Mesenchymal stem cell (in vitro differentiated cells and primary cell): ENCODE data around the gene UTP18.
"Not testable (repeated sequence)": the region's sequence is repeated elsewhere in the genome, so short reads cannot be mapped to it uniquely, and the experiment has no call there.

ENCODE experiments used
- DNase-seq: peaks from one replicate; pipeline ENCODE4 v3.0.0-alpha.2; 2013
- H2AFZ ChIP-seq: one replicate; pipeline ENCODE4 v1.6.1; 2013; ENCODE audit warnings: low read depth, mild to moderate bottlenecking, control low read depth, inconsistent platforms, low read length, moderate library complexity
- H2AK5ac ChIP-seq: 2 replicates; pipeline ENCODE4 v1.6.1; 2013; ENCODE audit warnings: low read length, moderate library complexity, mild to moderate bottlenecking, inconsistent platforms; ENCODE audit not compliant: severe bottlenecking
- H2BK120ac ChIP-seq: one replicate; pipeline ENCODE4 v1.6.1; 2013; ENCODE audit warnings: low read depth, mild to moderate bottlenecking, inconsistent platforms, low read length, moderate library complexity
- H2BK12ac ChIP-seq, 2 experiments: one replicate each; pipeline ENCODE4 v1.6.1; 2013; ENCODE audit warnings: inconsistent platforms in 2 of 2, low read length in 2 of 2, mild to moderate bottlenecking in 2 of 2, moderate library complexity in 2 of 2, control low read depth in 1 of 2
- H2BK15ac ChIP-seq: one replicate; pipeline ENCODE4 v1.6.1; 2013; ENCODE audit warnings: mild to moderate bottlenecking, low read depth, inconsistent platforms; ENCODE audit not compliant: poor library complexity, severe bottlenecking
- H2BK5ac ChIP-seq: 2 replicates; pipeline ENCODE4 v1.6.1; 2013; ENCODE audit warnings: low read depth, mild to moderate bottlenecking, low read length, control low read depth, inconsistent platforms; ENCODE audit not compliant: poor library complexity, severe bottlenecking
- H3K14ac ChIP-seq, 2 experiments: one replicate each; pipeline ENCODE4 v1.6.1; 2013; ENCODE audit warnings: inconsistent platforms in 2 of 2, low read length in 2 of 2, control low read depth in 1 of 2, mild to moderate bottlenecking in 1 of 2, moderate library complexity in 1 of 2
- H3K18ac ChIP-seq, 2 experiments: one replicate each; pipeline ENCODE4 v1.6.1; 2013; ENCODE audit warnings: inconsistent platforms in 2 of 2, low read length in 2 of 2, control low read depth in 1 of 2, low read depth in 1 of 2, mild to moderate bottlenecking in 1 of 2
- H3K23ac ChIP-seq, 2 experiments: one replicate each; pipeline ENCODE4 v1.6.1; 2013; ENCODE audit warnings: inconsistent platforms in 2 of 2, low read length in 2 of 2, mild to moderate bottlenecking in 2 of 2, moderate library complexity in 2 of 2, control low read depth in 1 of 2
- H3K27ac ChIP-seq: 2 replicates; pipeline ENCODE4 v1.5.1; 2013; ENCODE audit warnings: mild to moderate bottlenecking, moderate library complexity, low read length, control low read depth, inconsistent platforms; ENCODE audit not compliant: poor library complexity, severe bottlenecking
- H3K27me3 ChIP-seq, 2 experiments: 2 replicates each; pipeline versions ENCODE4 v1.6.1 to v1.7.0; 2013; ENCODE audit warnings: low read length in 2 of 2, mild to moderate bottlenecking in 2 of 2, moderate library complexity in 2 of 2, control low read depth in 1 of 2, inconsistent platforms in 1 of 2; ENCODE audit not compliant: control insufficient read depth in 1 of 2, insufficient read depth in 1 of 2
- H3K36me3 ChIP-seq, 2 experiments: 2 replicates each; pipeline versions ENCODE4 v1.6.1 to v1.7.0; 2013; ENCODE audit warnings: low read length in 2 of 2, control low read depth in 1 of 2, inconsistent platforms in 1 of 2, low read depth in 1 of 2, mild to moderate bottlenecking in 1 of 2; ENCODE audit not compliant: insufficient read depth in 2 of 2, control insufficient read depth in 1 of 2
- H3K4ac ChIP-seq, 2 experiments: one replicate each; pipeline ENCODE4 v1.6.1; 2013; ENCODE audit warnings: inconsistent platforms in 2 of 2, low read length in 2 of 2, mild to moderate bottlenecking in 2 of 2, moderate library complexity in 2 of 2, control low read depth in 1 of 2, low read depth in 1 of 2
- H3K4me1 ChIP-seq: 2 replicates; pipeline ENCODE4 v1.6.1; 2013; ENCODE audit warnings: low read depth, low read length, control low read depth; ENCODE audit not compliant: control insufficient read depth, insufficient read depth
- H3K4me2 ChIP-seq: 2 replicates; pipeline ENCODE4 v1.6.1; 2013; ENCODE audit warnings: low read length, mild to moderate bottlenecking, inconsistent platforms; ENCODE audit not compliant: poor library complexity, severe bottlenecking
- H3K4me3 ChIP-seq, 2 experiments: 2 replicates each; pipeline versions ENCODE4 v1.5.1 to v1.7.0; 2013; ENCODE audit warnings: low read length in 2 of 2, mild to moderate bottlenecking in 2 of 2, control low read depth in 1 of 2, low read depth in 1 of 2; ENCODE audit not compliant: insufficient read depth in 1 of 2
- H3K79me1 ChIP-seq: replicated peaks from 2 replicates; pipeline ENCODE4 v1.6.1; 2013; ENCODE audit warnings: mild to moderate bottlenecking, control low read depth, low read length, inconsistent platforms; ENCODE audit not compliant: poor library complexity, severe bottlenecking
- H3K9ac ChIP-seq: 2 replicates; pipeline ENCODE4 v1.7.0; 2013; ENCODE audit warnings: mild to moderate bottlenecking, low read length, moderate library complexity
- H3K9me3 ChIP-seq: 2 replicates; pipeline ENCODE4 v1.7.0; 2013; ENCODE audit warnings: mild to moderate bottlenecking, low read length; ENCODE audit not compliant: control insufficient read depth
- H4K8ac ChIP-seq: one replicate; pipeline ENCODE4 v1.6.1; 2013; ENCODE audit warnings: inconsistent platforms, mild to moderate bottlenecking, low read length, moderate library complexity
- H4K91ac ChIP-seq: one replicate; pipeline ENCODE4 v1.6.1; 2013; ENCODE audit warnings: mild to moderate bottlenecking, low read length, inconsistent platforms
- WGBS: methylation state at CpG from one replicate; pipeline ENCODE4 v1.1.7; 2013; ENCODE audit warnings: mixed read lengths; 5-methylcytosine and 5-hydroxymethylcytosine counted together

UTP18 gene

GRCh38 chr17:51305182-51305581 is 44.8 kb downstream of the UTP18 start:
- Histone ChIP-seq H3K4me3 (no peak overlapping the region), H3K4ac (no peak overlapping the region), H2BK5ac (no peak overlapping the region), H2BK12ac (no peak overlapping the region), H3K14ac (no peak overlapping the region), H2BK15ac (no peak overlapping the region), H2AFZ (no peak overlapping the region), H3K27me3 (no peaks in the 10 kb centered on the region), H3K4me1 (no peaks in the 10 kb centered on the region), H4K8ac (no peak overlapping the region), H3K9me3 (no peaks in the 10 kb centered on the region), H4K91ac (no peak overlapping the region), H3K36me3 (peaks cover 0 to 1% of the 10 kb centered on the region in 2 experiments), H3K79me1 (no peaks in the 10 kb centered on the region), H3K9ac (no peak overlapping the region), H3K4me2 (no peak overlapping the region), H3K27ac (no peak overlapping the region), H2AK5ac (no peak overlapping the region), H3K18ac (no peak overlapping the region), H3K23ac (no peak overlapping the region), H2BK120ac (no peak overlapping the region)
- DNase-seq: no peak
- WGBS: 96% methylated on average over 9 of the region's 9 CpGs

- not testable (repeated sequence) for H3K18ac ChIP-seq, H2AK5ac ChIP-seq, H3K9me3 ChIP-seq, H3K4ac ChIP-seq, H3K27me3 ChIP-seq, H2BK15ac ChIP-seq, H3K79me1 ChIP-seq, H3K4me2 ChIP-seq, H2BK12ac ChIP-seq, H2BK120ac ChIP-seq, H3K23ac ChIP-seq, H2BK5ac ChIP-seq, H3K4me1 ChIP-seq, H4K91ac ChIP-seq, H3K9ac ChIP-seq, H3K14ac ChIP-seq, H3K36me3 ChIP-seq, H4K8ac ChIP-seq, H3K27ac ChIP-seq, DNase-seq, H3K4me3 ChIP-seq, H2AFZ ChIP-seq
- WGBS: no CpG with 5 or more reads among the region's 1 CpG
Measured at GRCh38 chr17:51312003-51312402, 51.7 kb downstream of the UTP18 start.

GRCh38 chr17:51319186-51319585 is 58.8 kb downstream of the UTP18 start:
- 87% methylated on average over 1 of the region's 1 CpG for WGBS
- no peak overlapping the region for H2BK12ac ChIP-seq

GRCh38 chr17:51322390-51323029 is 62.2 kb downstream of the UTP18 start:
- H2BK5ac ChIP-seq: no peak overlapping the region
- no peak for DNase-seq
- H3K4me1 ChIP-seq: no peaks in the 10 kb centered on the region
- no peak overlapping the region for H2BK120ac ChIP-seq
- no peak overlapping the region for H3K9ac ChIP-seq
- H3K23ac ChIP-seq: no peak overlapping the region
- no peak overlapping the region for H3K4ac ChIP-seq
- no peak overlapping the region for H2BK15ac ChIP-seq
- H4K91ac ChIP-seq: no peak overlapping the region
- WGBS: 33% methylated on average over 2 of the region's 3 CpGs
- H3K79me1 ChIP-seq: no peaks in the 10 kb centered on the region
- H3K4me2 ChIP-seq: no peak overlapping the region
- H4K8ac ChIP-seq: no peak overlapping the region
- peaks cover 6% of the 10 kb centered on the region for H3K9me3 ChIP-seq
- no peaks in the 10 kb centered on the region for H3K27me3 ChIP-seq
- no peak overlapping the region for H2AFZ ChIP-seq
- H3K36me3 ChIP-seq: no peaks in the 10 kb centered on the region
- H3K14ac ChIP-seq: no peak overlapping the region
- no peak overlapping the region for H2AK5ac ChIP-seq
- H3K27ac ChIP-seq: no peak overlapping the region
- H3K4me3 ChIP-seq: no peak overlapping the region
- H2BK12ac ChIP-seq: no peak overlapping the region
- H3K18ac ChIP-seq: no peak overlapping the region

More at GRCh38 chr17:51319186-51319585, 58.8 kb downstream of the UTP18 start:
- Histone ChIP-seq H2AFZ (no peak overlapping the region), H3K4me1 (no peaks in the 10 kb centered on the region), H3K9me3 (peaks cover 10% of the 10 kb centered on the region), H2AK5ac (no peak overlapping the region), H3K27me3 (no peaks in the 10 kb centered on the region), H2BK15ac (no peak overlapping the region), H3K4me2 (no peak overlapping the region), H3K4ac (no peak overlapping the region), H3K18ac (no peak overlapping the region), H3K14ac (no peak overlapping the region), H4K91ac (no peak overlapping the region), H3K27ac (no peak overlapping the region), H3K36me3 (no peaks in the 10 kb centered on the region), H2BK120ac (no peak overlapping the region), H2BK5ac (no peak overlapping the region), H4K8ac (no peak overlapping the region), H3K9ac (no peak overlapping the region), H3K4me3 (no peak overlapping the region), H3K23ac (no peak overlapping the region), H3K79me1 (no peaks in the 10 kb centered on the region)
- no peak for DNase-seq
